ENCODE results near the gene SH3BP1.

The SH3BP1 gene

GRCh38 chr22:37703906-37704305, 64.4 kb downstream of the SH3BP1 start:
- no peak for TF ChIP-seq CTCF (IDR thresholded peaks at IDR 0.05; ENCODE audit: insufficient read depth, low read length, poor library complexity, severe bottlenecking)
- no peaks in the 10 kb centered on the region for H3K36me3 ChIP-seq (ENCODE audit: control insufficient read depth, insufficient read depth, low read length)

GRCh38 chr22:37704645-37705044, 65.2 kb downstream of the SH3BP1 start:
- H3K4me3 ChIP-seq (replicated peaks; ENCODE audit: low read depth, low read length): no peak overlapping the region
- H3K27me3 ChIP-seq (replicated peaks; ENCODE audit: control insufficient read depth, insufficient read depth, low read length): no peaks in the 10 kb centered on the region
- no peak for TF ChIP-seq CTCF (IDR thresholded peaks at IDR 0.05; ENCODE audit: insufficient read depth, low read length, poor library complexity, severe bottlenecking)
- H3K36me3 ChIP-seq (ENCODE audit: control insufficient read depth, insufficient read depth, low read length): no peaks in the 10 kb centered on the region
- no peak for DNase-seq (ENCODE audit: extremely low read depth, insufficient read length)

More at GRCh38 chr22:37703906-37704305, 64.4 kb downstream of the SH3BP1 start:
- no peak for DNase-seq (ENCODE audit: extremely low read depth, insufficient read length)
- Histone ChIP-seq H3K4me3 (replicated peaks; ENCODE audit: low read depth, low read length) (no peak overlapping the region), H3K27me3 (replicated peaks; ENCODE audit: control insufficient read depth, insufficient read depth, low read length) (no peaks in the 10 kb centered on the region)

GRCh38 chr22:37705205-37705604, 65.7 kb downstream of the SH3BP1 start:
- DNase-seq (ENCODE audit: extremely low read depth, insufficient read length): no peak
- H3K36me3 ChIP-seq (ENCODE audit: control insufficient read depth, insufficient read depth, low read length): no peaks in the 10 kb centered on the region
- H3K4me3 ChIP-seq (replicated peaks; ENCODE audit: low read depth, low read length): no peak overlapping the region
- no peak for TF ChIP-seq CTCF (IDR thresholded peaks at IDR 0.05; ENCODE audit: insufficient read depth, low read length, poor library complexity, severe bottlenecking)
- no peaks in the 10 kb centered on the region for H3K27me3 ChIP-seq (replicated peaks; ENCODE audit: control insufficient read depth, insufficient read depth, low read length)
